Measurements from ENCODE around the gene SMARCC1. TPM values are rescaled to one million over a fixed set of nuclear protein-coding genes. Genes with fewer than 3 reads are reported as not detected.

The SMARCC1 gene
- total RNA-seq, 1 experiment from 2014 or later: 39.5 TPM

DNA sequence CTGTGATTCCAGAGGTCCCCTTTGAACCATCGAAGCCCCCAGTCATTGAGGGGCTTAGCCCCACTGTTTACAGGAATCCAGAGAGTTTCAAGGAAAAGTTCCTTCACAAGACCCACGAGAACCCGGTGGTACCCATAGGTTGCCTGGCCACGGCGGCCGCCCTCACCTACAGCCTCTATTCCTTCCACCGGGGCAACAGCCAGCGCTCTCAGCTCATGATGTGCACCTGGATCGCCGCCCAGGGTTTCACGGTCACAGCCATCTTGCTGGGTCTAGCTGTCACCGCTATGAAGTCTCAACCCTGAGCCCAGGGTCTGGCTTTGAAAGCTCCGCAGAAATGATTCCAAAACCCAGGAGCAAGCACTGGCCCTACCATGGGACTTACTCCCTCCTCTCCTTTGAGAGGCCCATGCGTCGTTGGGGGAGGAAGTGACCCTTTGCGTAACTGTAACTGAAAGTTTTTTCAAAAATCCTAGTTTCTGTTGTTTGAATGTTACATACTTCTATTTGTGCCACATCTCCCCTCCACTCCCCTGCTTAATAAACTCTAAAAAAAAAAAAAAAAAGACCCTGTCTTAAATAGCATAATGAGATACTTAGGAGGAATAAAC is 118.0 kb downstream of the SMARCC1 start:
- no peak for DNase-seq (ENCODE audit: low read depth, low spot score)
- in situ Hi-C loops (cut with HindIII; ENCODE audit: low pct_unique_long_range_greater_than_20kb, low sequenced_read_pairs): no loop called here

DNA sequence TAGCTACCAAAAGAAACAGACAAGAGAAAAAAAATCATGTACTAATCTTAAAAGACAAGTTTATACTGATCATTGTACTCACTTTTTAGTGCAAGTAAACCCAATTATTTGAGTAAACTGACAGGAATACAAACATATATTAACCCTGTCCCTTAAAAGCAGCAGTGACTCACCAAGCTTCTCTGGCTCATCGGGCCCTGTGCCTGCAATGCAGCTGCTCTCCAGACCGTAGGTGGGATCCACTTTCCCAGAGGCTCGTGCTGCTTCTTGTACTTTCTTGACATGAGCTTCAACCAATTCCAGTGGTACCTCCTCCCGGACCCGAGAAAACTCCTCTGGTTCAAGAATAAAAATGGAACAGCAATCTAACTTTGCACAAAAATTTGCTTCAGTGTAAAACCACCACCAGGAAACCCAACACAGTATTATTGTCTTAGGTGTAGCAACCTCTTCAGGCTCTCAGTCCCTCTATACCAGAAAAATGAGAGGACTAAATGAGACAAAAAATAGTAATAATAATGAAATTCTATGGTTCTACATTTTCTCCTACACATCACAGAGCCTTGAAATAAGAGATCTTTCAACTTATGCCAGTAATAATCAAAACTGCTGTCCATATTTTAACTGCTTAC is 120.5 kb downstream of the SMARCC1 start:
- in situ Hi-C loops (cut with HindIII; ENCODE audit: low pct_unique_long_range_greater_than_20kb, low sequenced_read_pairs): no loop called here
- DNase-seq (ENCODE audit: low read depth, low spot score): no peak

DNA sequence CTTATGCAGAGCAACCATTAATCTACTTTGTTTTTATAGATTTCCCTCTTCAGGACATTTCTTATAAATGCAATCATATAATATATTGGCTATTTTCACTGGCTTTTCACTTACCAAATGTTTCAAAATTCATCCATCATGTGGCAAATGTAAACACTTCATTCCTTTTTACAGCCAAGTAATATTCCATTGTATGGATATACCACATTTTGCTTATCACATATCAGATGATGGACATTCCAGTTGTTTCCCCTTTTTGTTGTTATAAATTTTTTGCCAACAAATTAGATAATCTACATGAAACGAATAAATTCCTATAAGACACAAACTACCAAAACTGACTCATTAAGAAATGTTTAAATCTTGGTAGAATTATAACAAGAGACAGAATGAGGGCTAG is 123.2 kb downstream of the SMARCC1 start:
- DNase-seq (ENCODE audit: low read depth, low spot score): no peak
- in situ Hi-C loops (cut with HindIII; ENCODE audit: low pct_unique_long_range_greater_than_20kb, low sequenced_read_pairs): no loop called here

DNA sequence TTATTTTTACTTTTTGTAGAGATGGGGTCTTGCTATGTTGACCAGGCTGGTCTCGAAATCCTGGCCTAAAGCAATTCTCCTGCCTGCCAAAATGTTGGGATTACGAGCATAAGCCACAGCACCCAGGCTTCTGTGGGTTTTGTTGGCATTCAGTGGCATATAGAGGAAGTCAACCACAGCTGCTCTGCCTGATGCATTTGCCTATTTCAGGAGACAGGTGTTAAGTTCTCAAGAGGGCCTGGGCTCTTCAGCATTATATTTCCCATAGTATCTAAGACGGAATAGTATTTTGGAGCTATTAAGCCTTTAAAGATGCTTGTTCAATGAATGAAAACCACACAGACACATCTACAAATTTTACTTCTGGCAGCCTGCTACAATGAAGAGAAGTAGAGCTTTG is 129.6 kb downstream of the SMARCC1 start:
- in situ Hi-C loops (cut with HindIII; ENCODE audit: low pct_unique_long_range_greater_than_20kb, low sequenced_read_pairs): no loop called here
- DNase-seq (ENCODE audit: low read depth, low spot score): no peak

DNA sequence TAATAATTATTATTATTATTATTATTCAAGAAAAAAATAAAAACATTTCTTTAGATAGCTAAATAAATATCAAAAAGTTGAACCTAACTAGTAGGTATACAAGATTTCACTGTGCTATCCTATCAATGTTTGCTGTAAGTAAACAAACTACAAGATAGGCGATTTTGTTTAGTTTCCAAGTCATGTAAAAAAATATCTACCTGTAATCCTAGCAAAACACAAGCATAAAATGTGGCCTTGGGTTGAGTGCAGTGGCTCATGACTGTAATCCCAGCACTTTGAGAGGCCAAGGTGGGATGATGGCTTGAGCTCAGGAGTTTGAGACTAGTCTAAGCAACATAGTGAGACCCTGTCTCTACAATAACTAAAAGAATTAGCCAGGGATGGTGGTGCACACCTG is 131.4 kb downstream of the SMARCC1 start:
- no peak for DNase-seq (ENCODE audit: low read depth, low spot score)
- in situ Hi-C loops (cut with HindIII; ENCODE audit: low pct_unique_long_range_greater_than_20kb, low sequenced_read_pairs): no loop called here

DNA sequence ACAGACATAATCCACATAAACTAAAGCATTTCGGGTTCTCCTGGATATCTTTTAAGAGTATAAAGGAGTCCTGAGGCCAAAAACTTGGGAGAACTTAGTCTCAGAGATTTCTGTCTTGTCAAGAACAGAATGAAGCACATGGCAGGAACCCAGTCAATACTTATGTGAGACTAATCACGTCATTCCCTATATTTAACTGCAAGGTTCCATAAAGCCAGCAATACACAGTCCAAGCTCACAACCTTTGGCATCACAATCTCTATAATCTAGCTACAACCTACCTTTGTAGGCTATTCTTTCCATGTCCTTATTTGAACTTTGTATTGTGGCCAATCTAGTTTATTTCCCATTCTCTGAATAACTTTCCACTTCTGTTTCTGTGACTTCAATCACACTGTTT is 134.1 kb downstream of the SMARCC1 start:
- in situ Hi-C loops (cut with HindIII; ENCODE audit: low pct_unique_long_range_greater_than_20kb, low sequenced_read_pairs): no loop called here
- DNase-seq (ENCODE audit: low read depth, low spot score): no peak

DNA sequence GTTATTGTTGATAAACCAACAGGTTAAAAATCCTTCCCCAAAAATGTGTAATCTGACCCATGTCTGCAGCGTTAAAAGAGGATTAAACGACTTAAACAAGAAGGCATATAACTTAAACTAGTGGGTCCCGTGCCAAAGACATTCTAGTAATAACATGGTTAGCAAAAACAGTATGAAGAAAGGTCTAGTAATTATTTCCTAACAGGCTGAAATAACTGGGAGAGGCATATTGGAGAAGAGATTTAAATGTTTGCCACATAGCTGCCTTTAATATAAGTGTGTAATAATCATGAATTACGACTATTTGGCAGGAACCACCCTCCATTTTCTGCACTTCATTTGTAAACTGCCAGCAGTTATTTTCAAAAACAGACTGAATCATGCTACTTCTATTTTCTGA is 135.3 kb downstream of the SMARCC1 start:
- no peak for DNase-seq (ENCODE audit: low read depth, low spot score)
- in situ Hi-C loops (cut with HindIII; ENCODE audit: low pct_unique_long_range_greater_than_20kb, low sequenced_read_pairs): no loop called here

DNA sequence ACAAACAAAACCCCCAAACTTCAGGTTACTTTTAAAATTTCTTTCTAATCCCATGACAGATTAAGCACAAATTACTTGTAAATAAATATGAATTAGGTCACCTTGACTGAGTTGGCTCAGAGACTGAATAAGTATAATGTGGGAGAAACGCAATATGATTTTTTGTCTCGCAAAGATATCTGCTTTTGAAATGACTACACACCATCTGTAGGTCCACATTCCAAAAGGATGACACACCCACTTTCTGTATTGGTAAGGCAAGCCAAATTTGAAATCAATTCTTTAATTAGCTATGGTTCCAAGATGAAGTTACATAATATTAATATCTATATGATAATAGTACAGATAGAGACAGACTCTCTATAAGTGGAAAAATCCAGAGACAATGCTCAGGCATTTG is 136.1 kb downstream of the SMARCC1 start:
- DNase-seq (ENCODE audit: low read depth, low spot score): no peak
- in situ Hi-C loops (cut with HindIII; ENCODE audit: low pct_unique_long_range_greater_than_20kb, low sequenced_read_pairs): no loop called here

DNA sequence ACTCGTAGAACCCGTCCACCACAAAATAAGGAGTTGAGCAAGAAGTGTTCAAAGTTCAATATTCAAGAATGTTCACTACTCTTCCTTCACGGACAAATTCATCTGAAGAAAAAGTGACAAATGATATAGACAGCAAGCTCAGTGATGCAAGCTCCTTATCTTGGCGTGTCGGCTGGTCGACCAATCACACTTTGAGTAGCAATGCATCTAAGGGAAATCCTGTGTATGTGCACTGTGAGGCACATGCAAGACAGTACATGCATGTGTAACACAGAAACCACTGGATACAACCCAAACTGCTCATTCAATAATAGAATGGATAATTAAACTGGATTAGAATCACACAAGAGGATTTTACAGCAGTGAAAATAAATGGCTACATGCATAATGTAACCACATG is 138.6 kb downstream of the SMARCC1 start:
- in situ Hi-C loops (cut with HindIII; ENCODE audit: low pct_unique_long_range_greater_than_20kb, low sequenced_read_pairs): no loop called here
- DNase-seq (ENCODE audit: low read depth, low spot score): no peak

DNA sequence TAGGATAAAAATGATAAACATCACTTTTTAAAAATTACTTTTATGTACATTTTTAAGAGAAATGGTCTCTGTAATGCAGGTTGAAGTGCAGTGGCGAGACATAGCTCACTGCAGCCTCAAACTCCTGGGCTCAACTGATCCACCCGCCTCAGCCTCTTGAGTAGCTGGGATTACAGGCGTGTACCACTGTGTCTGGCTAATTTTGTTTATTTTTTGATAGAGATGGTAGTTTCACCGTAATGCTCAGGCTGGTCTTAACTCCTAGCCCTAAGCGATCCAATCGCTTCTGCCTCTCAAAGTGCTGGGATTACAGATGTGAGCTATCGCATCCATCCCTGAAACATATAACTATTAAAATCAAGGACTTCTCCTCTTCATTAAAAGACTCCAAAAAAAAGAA is 140.0 kb downstream of the SMARCC1 start:
- in situ Hi-C loops (cut with HindIII; ENCODE audit: low pct_unique_long_range_greater_than_20kb, low sequenced_read_pairs): no loop called here
- DNase-seq (ENCODE audit: low read depth, low spot score): no peak

DNA sequence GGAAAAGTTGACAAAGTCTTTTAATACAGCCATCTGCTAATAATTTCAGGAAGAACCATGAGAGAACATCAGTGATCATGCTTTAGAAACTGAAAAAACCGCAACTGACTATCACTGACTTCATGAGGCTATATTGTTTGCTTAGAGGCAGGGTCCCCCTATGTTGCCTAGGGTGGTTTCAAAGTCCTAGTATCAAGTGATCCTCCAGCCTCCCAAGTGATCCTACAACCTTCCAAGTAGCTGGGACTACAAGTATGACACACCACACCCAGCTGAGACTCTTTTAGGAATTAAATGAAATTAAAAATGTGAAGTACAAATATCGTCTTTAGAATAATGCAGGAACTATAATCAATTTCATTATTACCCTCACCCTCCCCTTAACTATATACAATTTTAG is 144.8 kb downstream of the SMARCC1 start:
- in situ Hi-C loops (cut with HindIII; ENCODE audit: low pct_unique_long_range_greater_than_20kb, low sequenced_read_pairs): no loop called here
- DNase-seq (ENCODE audit: low read depth, low spot score): no peak

DNA sequence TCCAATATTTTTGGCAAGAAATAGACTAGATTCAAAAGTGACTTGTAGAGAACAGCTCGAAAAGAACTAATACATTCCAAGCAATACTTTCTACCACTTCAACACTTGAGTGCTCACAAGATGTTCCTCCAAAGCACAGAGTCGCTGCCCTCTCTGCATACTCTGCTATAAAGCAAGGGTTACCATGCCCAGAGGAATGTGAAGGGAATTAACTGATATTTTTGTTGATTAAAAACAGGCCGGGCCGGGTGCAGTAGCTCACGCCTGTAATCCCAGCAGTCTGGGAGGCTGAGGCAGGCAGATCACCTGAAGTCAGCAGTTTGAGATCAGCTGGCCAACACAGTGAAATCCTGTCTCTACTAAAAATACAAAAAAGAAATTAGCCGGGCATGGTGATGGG is 145.5 kb downstream of the SMARCC1 start:
- no peak for DNase-seq (ENCODE audit: low read depth, low spot score)
- in situ Hi-C loops (cut with HindIII; ENCODE audit: low pct_unique_long_range_greater_than_20kb, low sequenced_read_pairs): no loop called here

DNA sequence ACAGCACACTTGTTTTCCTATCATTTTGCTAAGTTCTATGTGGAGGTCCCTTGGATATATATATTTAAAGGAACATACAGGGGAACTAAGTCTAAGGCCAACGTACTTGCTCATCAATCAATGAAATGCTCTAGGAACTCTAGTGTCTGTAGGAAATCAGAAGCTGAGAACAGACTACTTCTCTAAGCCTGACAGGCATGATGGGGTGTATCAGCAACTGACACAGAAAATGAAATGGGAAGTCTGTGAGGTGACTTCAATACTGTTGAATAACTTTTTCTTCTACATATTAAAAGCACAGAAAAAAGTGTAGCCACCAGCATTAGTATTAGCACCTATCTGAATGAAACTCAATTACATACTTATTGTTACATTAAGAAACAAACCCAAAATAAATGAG is 146.2 kb downstream of the SMARCC1 start:
- no peak for DNase-seq (ENCODE audit: low read depth, low spot score)
- in situ Hi-C loops (cut with HindIII; ENCODE audit: low pct_unique_long_range_greater_than_20kb, low sequenced_read_pairs): no loop called here

DNA sequence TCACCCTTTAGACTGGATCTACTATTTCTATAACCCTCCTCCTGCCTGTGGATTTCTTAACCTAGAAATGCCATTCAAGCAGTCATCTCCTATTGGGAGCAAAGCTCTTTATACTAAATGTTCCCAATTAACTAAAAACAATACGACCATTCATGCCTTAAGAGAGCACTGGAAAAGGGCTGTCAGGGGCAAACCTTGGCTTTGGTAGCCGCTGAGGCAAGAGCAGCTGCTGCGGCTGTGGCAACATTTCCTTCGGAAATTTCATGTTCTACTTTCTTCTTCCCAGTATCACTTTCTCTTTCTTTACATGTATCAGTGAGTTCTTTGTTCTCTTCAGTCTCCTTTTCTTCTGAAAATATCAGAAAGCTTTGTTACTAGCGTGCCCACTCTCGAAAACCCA is 146.7 kb downstream of the SMARCC1 start:
- in situ Hi-C loops (cut with HindIII; ENCODE audit: low pct_unique_long_range_greater_than_20kb, low sequenced_read_pairs): no loop called here
- DNase-seq (ENCODE audit: low read depth, low spot score): peak; percentile 87

DNA sequence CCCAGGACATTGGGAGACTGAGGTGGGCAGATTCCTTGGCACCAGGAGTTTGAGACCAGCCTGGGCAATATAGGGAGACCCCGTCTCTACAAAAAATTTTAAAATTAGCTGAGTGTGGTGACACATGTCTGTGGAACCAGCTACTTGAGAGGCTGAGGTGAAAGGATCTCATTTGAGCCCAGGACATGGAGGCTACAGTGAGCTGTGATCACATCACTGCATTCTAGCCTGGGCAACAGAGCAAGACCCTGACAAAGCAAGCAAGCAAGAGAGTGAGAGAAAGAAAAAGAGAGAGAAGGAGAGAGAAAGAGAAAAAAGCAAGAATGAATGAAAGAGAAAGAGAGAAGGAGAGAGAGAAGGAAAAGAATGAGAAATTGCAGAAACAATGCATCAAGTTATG is 150.9 kb downstream of the SMARCC1 start:
- DNase-seq (ENCODE audit: low read depth, low spot score): no peak
- in situ Hi-C loops (cut with HindIII; ENCODE audit: low pct_unique_long_range_greater_than_20kb, low sequenced_read_pairs): no loop called here

DNA sequence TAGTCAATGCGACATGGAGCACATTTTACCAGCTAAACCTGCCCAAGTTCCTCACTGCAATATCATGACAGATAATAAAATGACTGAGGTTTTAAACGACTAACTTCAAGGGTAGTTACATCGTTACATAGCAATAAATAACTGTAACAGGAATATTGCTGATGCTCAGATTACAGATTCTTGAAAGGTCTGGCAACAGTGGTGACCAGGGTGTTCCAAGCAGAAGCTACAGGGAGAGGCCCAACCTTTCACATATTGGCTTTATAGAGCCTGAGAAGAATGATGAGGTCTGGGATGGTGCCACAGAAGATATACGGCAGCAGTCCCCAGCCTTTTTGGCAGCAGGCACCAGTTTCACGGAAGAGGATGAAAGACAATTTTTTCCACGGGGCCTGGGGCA is 151.9 kb downstream of the SMARCC1 start:
- in situ Hi-C loops (cut with HindIII; ENCODE audit: low pct_unique_long_range_greater_than_20kb, low sequenced_read_pairs): no loop called here
- DNase-seq (ENCODE audit: low read depth, low spot score): no peak

DNA sequence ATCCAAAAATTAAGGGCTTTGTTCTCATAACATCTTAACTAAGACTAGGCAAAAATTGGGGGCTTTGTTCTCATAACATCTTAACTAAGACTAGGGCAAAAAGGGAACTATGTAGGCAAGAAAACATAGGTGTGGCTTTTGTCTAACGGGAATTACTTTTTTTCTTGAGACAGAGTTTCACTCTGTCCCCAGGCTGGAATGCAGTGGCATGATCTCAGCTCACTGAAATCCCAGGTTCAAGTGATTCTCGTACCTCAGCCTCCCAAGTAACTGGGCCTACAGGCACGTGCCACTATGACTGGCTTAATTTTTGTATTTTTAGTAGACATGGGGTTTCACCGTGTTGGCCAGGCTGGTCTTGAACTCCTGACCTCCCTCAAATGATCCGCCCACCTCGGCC is 153.3 kb downstream of the SMARCC1 start:
- in situ Hi-C loops (cut with HindIII; ENCODE audit: low pct_unique_long_range_greater_than_20kb, low sequenced_read_pairs): no loop called here
- DNase-seq (ENCODE audit: low read depth, low spot score): no peak

DNA sequence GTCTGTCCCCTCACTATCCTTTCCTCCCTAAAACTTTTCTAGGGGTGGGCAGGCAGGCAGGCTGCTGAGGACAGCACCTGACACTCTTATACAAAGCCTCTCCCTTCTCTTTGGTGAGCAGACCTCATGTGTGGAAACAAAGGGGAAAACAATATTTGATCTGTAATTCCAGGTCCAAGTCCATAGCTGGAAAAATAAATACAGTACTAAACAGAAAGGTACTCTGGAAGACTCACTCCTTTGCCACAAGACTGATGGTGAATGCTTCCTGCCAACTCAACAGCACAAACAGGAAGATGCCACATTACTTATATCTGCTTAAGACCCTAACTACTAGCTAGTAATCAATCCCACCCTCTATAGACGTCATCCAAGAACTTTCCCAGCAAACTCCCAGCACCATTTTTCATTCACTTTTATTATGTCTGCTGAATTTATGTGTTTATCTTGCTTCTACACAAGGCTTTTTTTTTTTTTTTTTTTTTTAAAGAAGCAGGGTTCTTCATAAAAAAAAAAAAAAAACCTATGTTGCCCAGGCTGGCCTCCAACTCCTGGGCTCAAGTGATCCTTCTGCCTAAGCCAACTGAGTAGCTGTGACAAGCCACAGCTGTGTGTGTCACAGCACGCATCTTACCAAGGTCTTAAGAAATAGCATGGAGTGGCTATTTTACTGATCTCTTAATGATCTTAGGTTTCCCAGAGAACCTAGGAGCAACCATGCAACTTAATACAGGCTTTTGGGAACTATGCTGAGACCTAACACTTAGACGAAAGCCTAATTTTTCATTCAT is 158.8 kb downstream of the SMARCC1 start:
- in situ Hi-C loops (cut with HindIII; ENCODE audit: low pct_unique_long_range_greater_than_20kb, low sequenced_read_pairs): no loop called here
- no peak for DNase-seq (ENCODE audit: low read depth, low spot score)
